ENCODE results near the gene MREG.
A peak's percentile ranks its signal among the peaks of the same experiment; 100 is the strongest.

Gene MREG, protein sequence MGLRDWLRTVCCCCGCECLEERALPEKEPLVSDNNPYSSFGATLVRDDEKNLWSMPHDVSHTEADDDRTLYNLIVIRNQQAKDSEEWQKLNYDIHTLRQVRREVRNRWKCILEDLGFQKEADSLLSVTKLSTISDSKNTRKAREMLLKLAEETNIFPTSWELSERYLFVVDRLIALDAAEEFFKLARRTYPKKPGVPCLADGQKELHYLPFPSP

DNA sequence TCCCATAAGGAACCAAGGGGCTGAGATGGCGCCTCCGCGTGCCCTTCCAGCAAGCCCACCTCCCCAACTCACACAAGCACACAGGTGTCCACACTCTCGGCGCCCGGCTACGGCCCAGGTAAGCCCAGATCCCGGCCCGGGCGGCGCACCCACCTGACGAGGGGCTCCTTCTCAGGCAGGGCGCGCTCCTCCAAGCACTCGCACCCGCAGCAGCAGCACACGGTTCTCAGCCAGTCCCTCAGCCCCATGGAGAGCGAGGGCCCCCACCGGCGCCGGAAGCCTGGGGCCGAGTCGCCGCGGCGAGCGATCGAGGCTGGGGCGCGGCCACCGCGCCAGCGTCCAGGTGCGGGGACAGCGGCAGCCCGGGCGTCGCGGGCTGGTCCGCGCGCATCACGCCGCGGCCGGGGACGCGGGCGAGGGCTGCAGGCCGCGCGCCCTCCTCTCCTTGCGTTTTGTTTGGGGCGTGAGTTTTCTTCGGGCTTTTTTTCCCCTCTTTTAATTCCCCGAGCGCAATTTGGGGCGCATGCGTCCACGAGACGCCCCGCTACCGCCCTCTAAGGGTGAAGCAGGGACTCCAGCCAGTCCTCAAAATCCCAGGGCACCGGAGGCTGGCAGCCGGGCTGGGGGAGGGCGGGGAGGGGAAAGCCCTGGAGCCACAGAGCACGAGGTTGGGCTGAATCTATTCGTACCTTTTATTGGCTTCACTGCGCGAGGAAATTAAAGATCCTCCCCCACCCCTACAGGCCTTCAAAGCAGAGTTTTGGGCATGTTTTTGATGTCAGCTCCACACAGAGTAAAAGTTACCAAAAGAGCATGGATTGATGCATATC is at the start of gene MREG:
Gene MREG, minus strand, starts transcription at position 472 of the 830 bp plus-strand sequence. Its CDS starts 224 bp downstream, at position 248.
- FAIRE-seq: no peak

DNA sequence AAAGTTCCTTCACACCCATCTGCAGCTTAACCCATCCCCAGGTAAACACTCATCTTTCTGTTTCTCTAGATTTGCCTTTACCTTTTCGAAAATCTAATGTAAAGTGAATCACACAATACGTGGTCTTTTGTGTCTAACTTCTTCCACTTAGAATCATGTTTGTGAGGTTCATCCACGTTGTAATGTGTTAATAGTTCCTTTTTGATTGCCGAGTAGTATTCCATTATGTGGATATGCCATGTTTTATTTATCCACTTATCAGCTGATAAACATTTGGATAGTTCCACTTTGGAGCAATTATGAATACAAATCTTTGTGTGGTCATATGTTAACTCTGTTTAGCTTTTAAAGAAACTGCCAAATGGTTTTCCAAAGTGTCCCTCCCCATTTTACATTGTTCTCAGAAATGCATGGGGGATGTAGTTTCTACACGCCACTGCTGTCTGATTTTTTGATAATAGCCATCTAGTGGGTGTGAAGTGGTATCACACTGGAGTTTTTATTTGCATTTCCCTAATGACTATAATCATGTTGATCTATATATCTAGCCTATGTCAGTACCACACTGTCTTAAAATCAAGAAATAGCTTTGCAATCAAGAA is 46.0 kb upstream of the MREG start:
- no peak for FAIRE-seq

DNA sequence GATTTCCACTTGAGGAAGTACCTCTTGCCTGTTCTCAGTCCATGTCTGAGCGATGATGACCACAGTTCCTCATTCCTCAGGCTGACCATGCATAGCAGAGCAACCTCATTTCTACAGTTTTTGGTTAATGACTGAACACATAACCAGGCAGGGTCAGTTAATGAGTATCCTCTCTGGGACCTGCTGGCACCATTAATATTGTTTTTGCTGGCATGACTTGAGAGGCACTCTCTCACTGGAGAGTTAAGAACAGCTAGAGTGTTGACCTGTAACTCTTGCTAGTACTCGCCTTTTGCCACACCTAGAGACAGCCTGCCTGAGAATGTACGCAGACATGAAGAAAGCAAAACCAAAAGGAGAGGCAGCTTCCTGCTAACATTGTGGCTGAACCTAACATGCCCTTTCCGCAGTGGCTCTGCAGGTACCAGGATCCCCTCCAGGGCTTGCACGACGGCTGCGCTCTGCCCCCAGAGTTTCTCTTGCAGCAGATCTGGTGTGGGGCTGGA is 44.4 kb upstream of the MREG start:
- no peak for FAIRE-seq

DNA sequence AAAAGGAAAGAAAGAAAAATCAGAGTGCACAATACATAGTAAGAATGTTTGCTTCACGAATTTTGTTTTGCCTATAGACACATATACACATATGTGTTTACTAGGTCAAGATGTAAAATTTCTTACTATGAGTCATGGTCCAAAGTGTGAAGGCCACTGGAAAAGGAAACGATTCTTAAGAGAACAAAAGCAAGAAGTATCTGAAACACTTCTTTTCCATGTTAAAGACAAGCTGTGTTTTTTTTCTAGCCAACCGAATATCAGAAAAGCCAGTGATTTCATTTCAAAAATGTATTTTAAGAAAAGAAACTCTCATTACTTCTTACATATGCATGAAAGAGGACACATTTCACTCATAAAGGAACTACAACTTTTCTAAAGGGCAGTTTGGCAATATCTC is 43.4 kb upstream of the MREG start:
- FAIRE-seq: no peak

DNA sequence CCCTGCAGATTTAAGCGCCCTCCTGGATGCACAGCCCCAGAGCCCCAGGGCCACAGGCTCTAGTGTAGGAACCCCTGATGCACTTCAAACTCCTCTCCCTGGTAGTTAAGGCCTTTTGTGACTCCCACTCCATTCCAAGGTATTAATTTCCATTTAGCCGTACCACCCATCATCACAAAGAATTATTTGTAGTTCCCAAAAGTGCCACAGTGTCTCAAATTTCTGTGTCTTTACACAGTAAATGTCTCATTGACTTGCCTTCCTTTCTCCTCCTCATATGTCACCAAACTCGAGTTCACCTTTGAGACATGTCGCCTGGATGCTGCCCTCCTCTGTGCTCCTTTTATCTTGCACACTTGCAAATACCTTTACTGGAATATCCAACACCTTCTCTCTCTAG is 42.3 kb upstream of the MREG start:
- FAIRE-seq: no peak

DNA sequence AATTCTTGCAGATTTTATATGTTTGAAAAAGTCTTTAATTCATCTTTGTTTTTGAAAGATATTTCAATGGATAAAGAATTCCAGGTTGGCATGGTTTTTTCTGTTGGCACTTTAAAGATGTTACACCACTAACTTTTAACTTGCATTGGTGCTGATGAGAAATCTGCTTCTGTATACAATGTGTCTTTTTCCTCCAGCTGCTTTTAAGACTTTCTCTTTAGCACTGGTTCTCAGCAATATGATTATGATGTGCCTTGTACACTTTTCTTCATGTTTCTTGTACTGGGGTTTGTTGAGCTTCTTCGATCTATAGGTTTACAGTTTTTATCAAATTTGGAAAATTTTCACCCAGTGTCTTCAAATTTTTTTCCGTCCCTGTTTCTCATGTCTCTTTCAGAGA is 39.1 kb upstream of the MREG start:
- FAIRE-seq: no peak

DNA sequence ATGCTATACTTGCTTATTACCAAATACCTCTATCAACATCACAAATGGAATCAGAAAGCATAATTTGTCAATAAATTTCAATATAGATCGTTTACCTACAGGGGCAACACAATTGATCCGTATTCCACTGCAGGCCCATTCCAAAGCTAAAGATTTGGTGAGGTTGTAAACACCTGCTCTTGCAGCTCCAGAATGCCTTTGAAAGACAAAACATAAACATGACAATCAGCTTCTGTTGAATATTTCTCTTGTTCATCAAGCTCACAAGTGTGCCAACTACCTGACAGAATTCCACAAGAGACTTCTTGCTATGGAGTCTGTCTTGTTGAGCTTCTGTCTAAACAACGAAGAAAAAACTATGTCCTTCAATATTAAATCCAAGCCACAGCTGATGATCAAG is 38.0 kb upstream of the MREG start:
- no peak for FAIRE-seq

DNA sequence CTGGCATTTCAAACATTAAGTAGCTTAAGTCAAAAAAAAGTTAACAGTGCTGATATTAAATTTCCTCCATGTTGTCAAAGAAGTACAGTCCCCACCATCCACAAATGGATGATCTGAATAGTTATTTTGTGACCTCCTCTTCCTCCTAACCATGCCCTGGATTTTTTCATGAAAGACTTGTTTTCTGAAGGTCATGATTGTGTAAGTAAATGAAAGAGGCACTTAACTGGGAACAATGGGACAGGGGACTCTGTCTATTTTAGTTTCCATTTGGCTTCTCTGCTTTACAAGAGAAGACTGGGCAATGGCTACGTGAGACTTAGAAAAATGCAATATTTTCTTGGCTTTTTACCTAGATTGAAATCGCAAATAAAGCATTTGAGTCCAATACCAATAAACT is 36.1 kb upstream of the MREG start:
- FAIRE-seq: no peak

DNA sequence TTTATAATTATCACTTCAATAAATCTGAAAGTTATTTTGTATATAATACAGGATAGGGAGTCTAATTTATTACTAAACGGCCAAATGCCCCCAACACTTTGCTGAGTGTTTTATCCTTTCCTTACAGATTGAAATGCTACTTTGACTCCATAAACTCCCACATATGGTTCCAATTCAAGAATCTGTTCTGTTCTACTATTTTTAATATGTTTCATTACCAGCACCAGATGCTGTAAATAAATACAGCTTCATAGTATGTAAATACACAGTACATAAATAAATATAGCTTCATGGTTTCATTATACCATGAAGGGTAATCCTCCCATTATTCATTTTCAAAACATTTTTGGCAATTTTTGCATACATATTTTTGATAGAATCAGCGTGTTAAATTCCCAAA is 34.0 kb upstream of the MREG start:
- peak; percentile 96 for FAIRE-seq

DNA sequence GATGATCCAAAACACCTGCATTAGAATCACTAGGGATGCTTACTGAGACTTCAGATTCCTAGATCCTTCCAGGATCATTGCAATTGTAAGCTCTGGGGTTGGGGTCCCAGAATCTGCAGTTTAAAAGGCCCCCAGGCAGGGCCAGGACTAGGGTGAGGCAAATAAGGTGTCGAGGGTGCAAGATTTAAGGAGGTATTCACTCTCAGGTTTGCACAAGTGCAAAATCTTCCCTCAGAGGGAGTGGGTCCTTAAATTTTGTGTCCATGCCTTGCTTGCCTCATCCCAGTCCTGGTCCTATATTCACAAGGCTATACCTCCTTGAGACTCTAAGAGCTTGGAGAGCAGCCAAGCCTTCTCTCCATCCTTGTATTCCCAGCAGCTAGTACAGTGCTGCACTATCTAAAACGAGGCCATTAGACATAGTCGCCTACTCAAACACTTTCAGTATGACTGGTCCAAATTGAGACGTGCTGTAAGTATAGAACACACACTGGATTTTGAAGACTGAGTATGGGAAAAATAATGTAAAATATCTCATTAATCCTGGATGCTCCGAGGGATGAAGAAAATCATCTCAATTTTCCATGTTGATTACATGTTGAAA is 31.6 kb upstream of the MREG start:
- no peak for FAIRE-seq

DNA sequence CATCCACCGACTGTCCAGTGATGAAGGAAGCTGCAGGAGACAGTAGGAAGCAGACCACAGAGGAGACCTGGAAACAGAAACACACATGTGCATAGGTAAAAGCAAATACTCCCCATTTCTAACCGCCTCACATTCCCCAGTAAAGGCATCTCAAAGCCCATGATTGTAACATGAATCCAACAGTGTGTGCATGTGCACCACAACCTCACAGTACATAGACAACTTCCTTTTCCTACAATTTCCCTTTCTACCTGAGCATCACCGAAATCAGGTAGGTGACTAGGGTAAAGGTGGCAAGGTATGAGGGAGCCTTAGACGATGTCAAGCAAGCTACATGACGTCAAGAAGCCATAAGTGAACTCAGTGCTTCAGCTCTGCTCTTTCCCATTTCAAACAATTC is 30.6 kb upstream of the MREG start:
- no peak for FAIRE-seq

DNA sequence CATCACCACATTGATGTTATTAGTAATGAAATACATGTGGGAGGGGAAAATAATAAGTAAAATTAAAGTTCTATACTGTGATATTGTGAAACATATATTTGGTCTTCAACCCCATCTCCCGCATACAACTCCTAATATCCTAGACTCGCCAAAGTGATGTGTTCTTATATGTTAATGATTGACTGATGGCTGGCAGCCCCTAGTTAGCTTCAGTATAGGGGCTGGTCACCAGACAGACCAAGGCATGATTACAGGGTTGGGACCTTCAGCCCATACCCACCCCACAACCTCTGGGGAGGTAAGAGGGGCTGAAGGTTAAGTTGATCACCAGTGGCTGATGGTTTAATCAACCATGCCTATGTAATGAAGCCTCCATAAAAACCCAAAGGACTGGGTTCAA is 28.1 kb upstream of the MREG start:
- no peak for FAIRE-seq

DNA sequence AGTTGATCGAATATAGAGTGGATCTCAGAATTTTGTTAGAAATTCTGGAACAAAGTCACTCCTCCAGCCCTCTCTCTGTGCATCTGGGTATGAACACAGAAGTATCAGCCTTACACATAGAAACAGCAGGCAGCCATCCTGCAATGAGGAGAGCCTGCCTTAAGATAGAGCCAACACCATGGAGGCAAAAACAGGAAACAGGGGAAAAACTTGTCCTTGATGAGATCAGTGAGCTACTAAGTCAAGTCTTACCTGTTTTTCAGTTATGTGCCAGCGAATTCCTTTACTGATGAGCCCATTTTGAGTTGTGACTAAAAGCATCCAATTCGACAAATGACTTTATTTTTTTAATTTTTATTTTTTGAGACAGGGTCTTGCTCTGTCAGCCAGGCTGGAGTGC is 26.6 kb upstream of the MREG start:
- no peak for FAIRE-seq

DNA sequence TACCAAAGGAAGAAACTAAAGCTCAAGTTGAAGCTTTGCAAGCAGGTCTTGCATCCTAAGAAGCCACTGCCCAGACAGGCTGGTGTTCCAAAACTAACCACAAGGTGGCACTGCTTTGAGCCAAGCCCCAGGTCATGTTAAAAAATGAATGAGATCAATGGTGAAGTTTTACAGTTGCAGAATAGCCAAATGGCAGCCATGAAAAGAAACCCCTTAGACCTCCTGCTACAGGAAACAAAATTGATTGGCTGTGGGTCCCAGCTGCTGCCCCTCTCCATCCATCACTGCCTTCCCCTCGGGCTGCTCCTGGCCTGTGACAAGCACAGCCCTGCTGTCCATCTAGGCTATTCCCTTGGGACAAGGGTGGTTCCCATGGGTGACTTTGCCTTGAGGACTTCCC is 20.7 kb upstream of the MREG start:
- FAIRE-seq: no peak

DNA sequence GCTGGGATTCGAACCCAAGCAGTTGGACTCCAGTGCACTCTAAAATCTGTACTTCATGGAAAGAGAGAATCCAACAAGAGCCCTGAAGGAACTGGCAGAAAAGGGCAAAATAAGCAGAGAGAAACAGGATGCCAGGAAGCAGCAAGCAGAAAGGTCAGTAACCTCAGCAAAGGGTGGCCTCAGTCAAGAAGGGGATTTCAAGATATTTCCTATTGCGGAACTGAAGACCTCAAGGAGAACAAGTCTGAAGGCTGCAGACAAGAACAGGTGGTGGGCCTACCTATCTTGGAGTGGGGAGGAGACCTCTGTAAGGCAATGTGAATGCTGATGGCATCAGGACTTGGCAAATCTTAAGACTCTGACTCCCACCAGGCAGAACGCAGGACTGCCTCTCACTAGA is 20.1 kb upstream of the MREG start:
- no peak for FAIRE-seq

DNA sequence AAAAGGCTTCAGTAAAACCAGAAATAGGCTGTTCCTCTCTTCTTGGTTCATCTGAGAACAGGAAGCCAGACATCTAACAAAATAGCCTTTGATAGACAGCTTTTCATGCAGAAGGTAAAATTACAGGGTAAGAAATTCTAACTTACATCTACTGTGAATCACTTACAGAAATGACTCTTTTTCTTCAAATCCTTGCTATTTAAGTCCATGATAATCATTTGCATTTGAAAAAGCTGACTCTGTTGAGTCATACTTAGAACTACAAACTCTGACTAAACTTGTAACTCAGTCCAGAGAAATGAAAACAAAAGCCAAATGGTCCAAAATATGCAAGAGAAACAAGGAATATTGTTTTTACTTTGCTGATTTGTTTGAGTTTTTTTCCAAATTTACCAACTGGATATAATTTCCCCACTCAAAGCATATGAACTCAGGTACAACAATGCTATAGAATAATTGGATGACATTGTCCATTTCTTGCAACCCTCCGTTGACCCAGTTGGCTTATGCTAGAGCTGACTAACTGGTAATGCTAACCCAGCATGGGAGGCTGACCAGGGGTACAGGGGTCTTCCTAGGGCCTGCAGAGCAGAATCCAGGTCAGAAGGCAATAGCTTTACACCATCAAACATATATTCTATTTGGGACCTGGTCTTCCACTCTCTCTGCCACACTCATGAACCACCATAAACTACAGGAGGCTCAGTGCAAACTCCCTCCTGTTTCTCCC is 18.8 kb upstream of the MREG start:
- FAIRE-seq: no peak

DNA sequence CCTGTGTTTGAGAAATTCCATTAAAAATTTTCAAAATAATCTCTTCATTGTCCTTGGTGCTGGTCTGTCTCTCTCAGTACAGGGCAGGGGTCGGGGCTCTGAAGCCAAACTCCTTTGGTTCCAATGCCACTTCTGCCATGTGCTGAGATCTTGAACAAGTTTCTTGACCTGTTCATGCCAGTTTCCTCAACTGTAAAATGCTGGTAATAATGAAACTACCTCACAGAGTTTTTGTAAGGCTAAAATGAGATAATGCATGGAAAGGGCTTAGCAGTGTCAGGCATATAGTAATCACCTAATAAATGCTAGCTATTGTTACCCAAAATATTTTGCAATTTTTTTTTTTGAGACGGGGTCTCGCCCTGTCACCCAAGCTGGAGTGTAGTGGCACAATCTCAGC is 16.9 kb upstream of the MREG start:
- no peak for FAIRE-seq

DNA sequence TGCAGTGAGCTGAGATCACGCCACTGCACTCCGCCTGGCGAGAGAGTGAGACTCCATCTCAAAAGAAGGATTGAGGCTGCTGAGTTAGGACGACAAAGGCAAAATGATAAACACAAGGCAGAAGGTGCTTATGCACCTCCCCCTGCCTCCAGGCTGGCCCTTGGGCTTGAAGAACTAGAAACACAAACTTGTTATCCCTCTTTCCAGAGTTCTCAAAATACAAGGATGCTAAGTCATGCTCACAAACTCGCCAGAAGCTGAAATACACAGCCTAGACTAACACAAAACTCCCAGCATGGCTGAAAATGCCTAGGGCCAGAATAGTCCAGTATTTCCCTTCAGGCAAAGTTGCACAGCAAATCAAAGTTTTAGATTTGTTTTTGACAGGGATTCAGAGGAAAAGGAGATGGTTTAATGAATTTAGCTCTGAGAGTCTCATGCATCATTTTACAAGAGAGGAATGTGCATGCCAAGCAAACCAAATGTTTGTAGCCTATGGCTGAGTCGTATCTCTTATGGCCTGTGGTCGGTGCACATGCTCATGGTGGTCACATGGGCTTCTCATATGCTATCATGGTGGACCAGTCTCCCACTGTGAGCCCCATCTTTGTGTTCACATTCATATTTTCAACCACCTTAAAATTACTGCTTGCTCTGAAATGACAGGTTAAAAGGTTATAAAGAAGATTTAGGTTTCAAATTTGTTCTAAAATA is 16.2 kb upstream of the MREG start:
- no peak for FAIRE-seq

DNA sequence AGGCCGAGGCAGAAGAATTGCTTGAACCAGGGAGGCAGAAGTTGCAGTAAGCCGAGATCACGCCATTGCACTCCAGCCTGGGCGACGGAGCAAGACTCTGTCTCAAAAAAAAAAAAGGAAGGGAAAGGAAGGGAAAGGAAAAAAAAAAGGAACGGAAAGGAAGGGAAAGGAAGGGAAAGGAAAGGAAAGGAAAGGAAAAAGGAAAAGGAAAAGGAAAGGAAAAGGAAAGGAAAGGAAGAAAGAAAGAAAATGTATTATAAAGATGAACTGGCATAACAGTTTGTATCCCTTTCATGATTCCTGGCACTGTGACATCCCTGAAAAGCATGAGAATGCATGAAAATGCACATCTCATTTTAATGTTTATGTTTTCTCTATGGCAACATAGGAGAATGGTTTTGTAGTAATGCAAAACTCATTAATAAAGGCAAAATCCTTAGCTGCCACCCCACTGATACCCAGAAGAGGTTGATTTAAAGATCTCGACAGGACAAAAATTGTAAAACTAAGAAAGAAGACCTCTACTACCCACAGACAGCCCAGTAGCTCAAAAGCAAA is 11.5 kb upstream of the MREG start:
- FAIRE-seq: no peak

DNA sequence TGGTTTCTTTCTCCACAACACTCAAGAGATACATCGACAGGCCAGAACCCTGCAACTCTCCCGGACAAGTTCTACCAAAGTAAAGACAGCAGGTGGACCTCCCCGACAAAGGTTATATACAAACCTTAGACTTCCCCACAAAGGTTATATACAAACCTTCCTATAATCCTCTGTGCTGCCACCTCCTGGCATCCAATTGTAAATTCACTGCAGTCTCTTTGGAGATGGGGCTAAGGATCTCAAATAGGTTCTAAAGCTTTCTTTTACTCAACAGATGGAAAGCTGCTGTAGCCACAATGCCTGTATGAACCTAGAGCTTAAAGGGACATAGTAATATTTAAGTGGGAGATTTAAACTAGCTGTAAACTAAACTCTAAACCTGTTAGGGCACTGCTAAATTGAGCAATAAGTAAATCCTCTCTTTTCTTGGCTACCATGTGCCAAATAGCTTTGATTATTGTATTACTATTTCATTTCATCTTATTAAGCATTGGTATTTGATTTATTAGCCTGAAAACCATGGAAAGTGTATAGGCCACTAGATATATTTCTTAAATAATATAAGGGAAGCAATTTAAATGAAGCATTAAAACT is 9.8 kb upstream of the MREG start:
- FAIRE-seq: no peak

Measured in endometrium (tissue), 2 donors.